Muscle of back (tissue), 11 donors: ENCODE data around the gene EPB41L3. TPM values are rescaled to one million over a fixed set of nuclear protein-coding genes. Genes with fewer than 3 reads are reported as not detected.

Source experiments
- DNase-seq, 3 donors: peaks; one replicate each; pipeline versions ENCODE4 v3.0.0 to v3.0.0-alpha.2; 2013
- polyA plus RNA-seq, 10 donors: library from polyadenylated mRNA; unstranded; fragments of 120-200 nt; gene quantifications; one replicate each; pipeline ENCODE4 v1.2.1, GENCODE V29; 2013; ENCODE audit not compliant: insufficient read length in 10 of 10

Gene EPB41L3
- polyA plus RNA-seq, 10 donors, result 82.9 to 139 (median 98.9) TPM

GRCh38 chr18:5456577-5457461 lies 87.0 kb downstream of the EPB41L3 start:
- DNase-seq, result peak in 2 of 3 donors; percentile 38 to 77

- peak; percentile 30 to 44 (median 32) for DNase-seq
These were observed 88.1 kb downstream of the EPB41L3 start for GRCh38 chr18:5455674-5456073.

GRCh38 chr18:5452943-5453443 lies 90.8 kb downstream of the EPB41L3 start:
- DNase-seq, result no peak

GRCh38 chr18:5451871-5452270 lies 91.9 kb downstream of the EPB41L3 start:
- no peak for DNase-seq

GRCh38 chr18:5451150-5451549 lies 92.6 kb downstream of the EPB41L3 start:
- DNase-seq, result no peak

- no peak for DNase-seq
These were observed 93.8 kb downstream of the EPB41L3 start for GRCh38 chr18:5449858-5450509.

GRCh38 chr18:5447442-5447841 lies 96.4 kb downstream of the EPB41L3 start:
- no peak for DNase-seq

GRCh38 chr18:5444847-5445246 lies 99.0 kb downstream of the EPB41L3 start:
- DNase-seq, result no peak

- no peak for DNase-seq
These were observed 99.5 kb downstream of the EPB41L3 start for GRCh38 chr18:5444269-5444668.

- DNase-seq, result peak; percentile 31 to 77 (median 31)
These were observed 103.7 kb downstream of the EPB41L3 start for GRCh38 chr18:5439986-5440696.

GRCh38 chr18:5434425-5434824 lies 109.4 kb downstream of the EPB41L3 start:
- no peak for DNase-seq

GRCh38 chr18:5431836-5432575 lies 111.8 kb downstream of the EPB41L3 start:
- DNase-seq, result no peak

- no peak for DNase-seq
These were observed 113.7 kb downstream of the EPB41L3 start for GRCh38 chr18:5430131-5430530.

- no peak for DNase-seq
These were observed 114.1 kb downstream of the EPB41L3 start for GRCh38 chr18:5429681-5430080.

GRCh38 chr18:5425721-5426120 lies 118.1 kb downstream of the EPB41L3 start:
- DNase-seq, result no peak

- DNase-seq, result peak; percentile 23 to 56 (median 35)
These were observed 118.7 kb downstream of the EPB41L3 start for GRCh38 chr18:5424903-5425664.

GRCh38 chr18:5422626-5423025 lies 121.2 kb downstream of the EPB41L3 start:
- DNase-seq, result no peak

- no peak for DNase-seq
These were observed 121.8 kb downstream of the EPB41L3 start for GRCh38 chr18:5421981-5422380.

- no peak for DNase-seq
These were observed 122.9 kb downstream of the EPB41L3 start for GRCh38 chr18:5420906-5421305.

- no peak for DNase-seq
These were observed 124.2 kb downstream of the EPB41L3 start for GRCh38 chr18:5419601-5420000.

- DNase-seq, result no peak
These were observed 124.8 kb downstream of the EPB41L3 start for GRCh38 chr18:5419030-5419429.
